IMR-90 (cell line): ENCODE measurements around the gene CCDC92. TPM values are rescaled to one million over a fixed set of nuclear protein-coding genes. Genes with fewer than 3 reads are reported as not detected.

ENCODE experiments used
- ATAC-seq: fragments of 200-7000 bp; cut with Tn5 transposase; 2 replicates; pipeline ENCODE4 v1.9.1; 2020; ENCODE audit warnings: low read depth, mild to moderate bottlenecking, moderate library complexity
- BruUV-seq: library from RNA; stranded (reverse); fragments of 400-500 nt; replicated peaks from 2 replicates; lab custom pipeline; 2021; lab: Mats Ljungman, UMichigan
- CTCF ChIA-PET: fragments of 300-600 bp; formaldehyde crosslinking; extraction: SDS; loops from one replicate; lab custom pipeline; 2021; ENCODE audit warnings: antibody characterized with exemption; lab: Yijun Ruan, JAX
- POLR2A ChIA-PET: fragments of 300-600 bp; sonication (Branson Sonifier 250); formaldehyde crosslinking; loops from one replicate; lab custom pipeline; 2022; ENCODE audit warnings: antibody characterized with exemption; ENCODE audit not compliant: unreplicated experiment; lab: Charles Lee
- DNase-seq: peaks from one replicate; pipeline ENCODE4 v3.0.0; 2013
- H2AFZ ChIP-seq: replicated peaks from 2 replicates; pipeline ENCODE3; 2013; ENCODE audit warnings: low read length, mild to moderate bottlenecking; ENCODE audit not compliant: poor library complexity
- H2AK5ac ChIP-seq: 2 replicates; pipeline ENCODE4 v1.6.1; 2013; ENCODE audit warnings: low read depth, low read length, inconsistent platforms
- H2AK9ac ChIP-seq: replicated peaks from 2 replicates; pipeline ENCODE3; 2013; ENCODE audit warnings: mild to moderate bottlenecking, low read depth, low read length, moderate library complexity; ENCODE audit not compliant: poor library complexity
- H2BK120ac ChIP-seq: 2 replicates; pipeline ENCODE4 v1.6.1; 2013; ENCODE audit warnings: low read depth, low read length, inconsistent platforms
- H2BK15ac ChIP-seq: 3 replicates; pipeline ENCODE4 v1.6.1; 2013; ENCODE audit warnings: low read depth, low read length, inconsistent platforms
- H2BK20ac ChIP-seq: 2 replicates; pipeline ENCODE4 v1.6.1; 2013; ENCODE audit warnings: low read depth, mild to moderate bottlenecking, inconsistent platforms, low read length, moderate library complexity
- H2BK5ac ChIP-seq: 2 replicates; pipeline ENCODE4 v1.6.1; 2013; ENCODE audit warnings: mild to moderate bottlenecking, low read depth, low read length, inconsistent platforms; ENCODE audit not compliant: poor library complexity, severe bottlenecking
- H3K14ac ChIP-seq: replicated peaks from 2 replicates; pipeline ENCODE4 v1.6.1; 2013; ENCODE audit warnings: low read depth, low read length, inconsistent platforms
- H3K18ac ChIP-seq: 2 replicates; pipeline ENCODE4 v1.6.1; 2013; ENCODE audit warnings: low read depth, low read length, control low read depth
- H3K23ac ChIP-seq: 2 replicates; pipeline ENCODE4 v1.6.1; 2013; ENCODE audit warnings: low read depth, low read length, inconsistent platforms
- H3K27ac ChIP-seq: 2 replicates; pipeline ENCODE4 v1.5.1; 2013; ENCODE audit warnings: mild to moderate bottlenecking, control low read depth, low read length; ENCODE audit not compliant: insufficient read depth
- H3K27me3 ChIP-seq: 2 replicates; pipeline ENCODE4 v1.6.1; 2013; ENCODE audit warnings: low read length; ENCODE audit not compliant: control insufficient read depth, insufficient read depth
- H3K36me3 ChIP-seq: 2 replicates; pipeline ENCODE4 v1.6.1; 2013; ENCODE audit warnings: low read length, mixed read lengths; ENCODE audit not compliant: control insufficient read depth, insufficient read depth
- H3K4ac ChIP-seq: 2 replicates; pipeline ENCODE4 v1.6.1; 2013; ENCODE audit warnings: low read depth, low read length, inconsistent platforms
- H3K4me1 ChIP-seq: 2 replicates; pipeline ENCODE4 v1.6.1; 2013; ENCODE audit warnings: low read length, mixed read lengths; ENCODE audit not compliant: control insufficient read depth, insufficient read depth
- H3K4me2 ChIP-seq: 2 replicates; pipeline ENCODE4 v1.6.1; 2013; ENCODE audit warnings: low read depth, mild to moderate bottlenecking, control low read depth, low read length, moderate library complexity
- H3K4me3 ChIP-seq: 2 replicates; pipeline ENCODE4 v1.5.1; 2013; ENCODE audit warnings: low read depth, mild to moderate bottlenecking, control low read depth, low read length, moderate library complexity; ENCODE audit not compliant: insufficient read depth
- H3K56ac ChIP-seq: 2 replicates; pipeline ENCODE4 v1.6.1; 2013; ENCODE audit warnings: low read length, inconsistent platforms; ENCODE audit not compliant: insufficient read depth; ENCODE audit errors: extremely low read depth
- H3K79me1 ChIP-seq, 2 experiments: 2 replicates each; pipeline ENCODE4 v1.6.1; 2013; ENCODE audit warnings: low read length in 2 of 2, inconsistent platforms in 1 of 2, low read depth in 1 of 2
- H3K9ac ChIP-seq: 2 replicates; pipeline ENCODE4 v1.6.1; 2013; ENCODE audit warnings: low read depth, low read length, control low read depth
- H3K9me1 ChIP-seq: 2 replicates; pipeline ENCODE4 v1.6.1; 2013; ENCODE audit warnings: low read length, inconsistent platforms; ENCODE audit not compliant: insufficient read depth
- H3K9me3 ChIP-seq: 2 replicates; pipeline ENCODE4 v1.6.1; 2013; ENCODE audit warnings: low read length; ENCODE audit not compliant: control insufficient read depth, insufficient read depth
- H4K20me1 ChIP-seq: 2 replicates; pipeline ENCODE4 v1.6.1; 2013; ENCODE audit warnings: low read length, inconsistent platforms; ENCODE audit not compliant: insufficient read depth
- H4K5ac ChIP-seq: 2 replicates; pipeline ENCODE4 v1.6.1; 2013; ENCODE audit warnings: mild to moderate bottlenecking, low read depth, low read length, control low read depth
- H4K8ac ChIP-seq, 2 experiments: 2 replicates each; pipeline ENCODE4 v1.6.1; 2013; ENCODE audit warnings: low read depth in 2 of 2, low read length in 2 of 2, control low read depth in 1 of 2, inconsistent platforms in 1 of 2
- H4K91ac ChIP-seq: 2 replicates; pipeline ENCODE4 v1.6.1; 2013; ENCODE audit warnings: low read depth, low read length, inconsistent platforms; ENCODE audit not compliant: insufficient read depth
- CEBPB ChIP-seq: IDR thresholded peaks from 2 replicates; pipeline ENCODE4 v1.6.1; 2012; ENCODE audit warnings: low read depth, low read length, improper control_type of control experiment
- MAZ ChIP-seq: IDR thresholded peaks from 2 replicates; pipeline ENCODE4 v1.6.1; 2012; ENCODE audit warnings: low read depth, mild to moderate bottlenecking, low read length, improper control_type of control experiment, moderate library complexity, borderline replicate concordance
- RCOR1 ChIP-seq: IDR thresholded peaks from 2 replicates; pipeline ENCODE4 v1.6.1; 2012; ENCODE audit warnings: mild to moderate bottlenecking, low read length, improper control_type of control experiment; ENCODE audit not compliant: insufficient replicate concordance
- WGBS, 2 experiments: methylation state at CpG; one replicate each; pipeline versions ENCODE4 v1.1.5 to v1.1.7; 2013; ENCODE audit warnings: missing lambda C conversion rate in 2 of 2; ENCODE audit not compliant: insufficient read length in 1 of 2; ENCODE audit errors: extremely low coverage in 2 of 2; 5-methylcytosine and 5-hydroxymethylcytosine counted together
- dilution Hi-C: fragments of 300-500 bp; cut with HindIII; formaldehyde crosslinking; loops from one replicate; pipeline ENCODE4 v1.14.3; 2018; ENCODE audit warnings: low sequenced_read_pairs; ENCODE audit not compliant: unreplicated experiment
- in situ Hi-C: fragments of 300-500 bp; cut with MboI; formaldehyde crosslinking; loops from 3 replicates; pipeline ENCODE4 v1.14.3; 2019; ENCODE audit warnings: low sequenced_read_pairs, inconsistent platforms, mixed read lengths
- intact Hi-C: fragments of 100-400 bp; cut with micrococcal nuclease; formaldehyde crosslinking; loops from 2 replicates; pipeline ENCODE4 v1.10.0; 2022
- polyA plus RNA-seq, 3 experiments: library from polyadenylated mRNA; depleted of rRNA; stranded (reverse); fragments of >200 nt; gene quantifications; 2 replicates each; pipeline ENCODE4 v1.2.3, GENCODE V29; 2012; ENCODE audit warnings: low replicate concordance in 1 of 3
- total RNA-seq: library from RNA; depleted of rRNA; stranded (reverse); fragments of >200 nt; gene quantifications from 2 replicates; pipeline ENCODE4 v1.2.3, GENCODE V29; 2012

CCDC92 gene
- total and polyA plus RNA-seq, 2 of the 4 experiments (the other 2 are of a cell fraction): 5.7 to 55.5 TPM

GRCh38 chr12:123891516-123892179 lies 81.0 kb downstream of the CCDC92 start:
- Histone ChIP-seq H3K4me2 (no peak overlapping the region), H2AFZ (no peak overlapping the region), H2BK5ac (no peak overlapping the region), H3K23ac (no peak overlapping the region), H3K9ac (no peak overlapping the region), H3K9me1 (no peaks in the 10 kb centered on the region), H3K9me3 (0 out of 2 replicates have a peak, but pooled peaks cover 3% of the 10 kb centered on the region), H2BK20ac (no peak overlapping the region), H2BK15ac (no peak overlapping the region), H2BK120ac (no peak overlapping the region), H3K36me3 (no peaks in the 10 kb centered on the region), H4K20me1 (no peaks in the 10 kb centered on the region), H3K56ac (no peak overlapping the region), H3K18ac (no peak overlapping the region), H4K91ac (no peak overlapping the region), H3K14ac (no peak overlapping the region), H2AK5ac (no peak overlapping the region), H4K8ac (no peak overlapping the region), H3K4me1 (no peaks in the 10 kb centered on the region), H2AK9ac (no peak overlapping the region), H3K79me1 (no peaks in the 10 kb centered on the region), H3K4ac (no peak overlapping the region), H3K27ac (no peak overlapping the region), H3K4me3 (no peak overlapping the region), H3K27me3 (peaks cover 41% of the 10 kb centered on the region), H4K5ac (no peak overlapping the region)
- DNase-seq (no peak), ATAC-seq (no peak)
- POLR2A ChIA-PET: no interaction called here
- no TSS peak for BruUV-seq
- WGBS, 2 experiments: 65% methylated on average over 7 of the region's 15 CpGs; no CpG with 5 or more reads in 1 of the 2 experiments
- CTCF ChIA-PET: no interaction called here
- in situ Hi-C loops (no loop called here), intact Hi-C loops (no loop called here), dilution Hi-C loops (no loop called here)
- TF ChIP-seq MAZ (no peak), RCOR1 (no peak), CEBPB (no peak)
